GM12801 (cell line): ENCODE data around the gene SGMS1.

Experiments used
- TF ChIP-seq, protein P1 (sequence below): IDR thresholded peaks from one replicate; pipeline ENCODE4 v1.5.1; 2011; ENCODE audit warnings: control low read depth; ENCODE audit not compliant: insufficient read length; ENCODE audit errors: extremely low read depth

SGMS1 gene

GRCh38 chr10:50420196-50420595 is 203.6 kb downstream of the SGMS1 start:
- TF ChIP-seq, protein P1, sequence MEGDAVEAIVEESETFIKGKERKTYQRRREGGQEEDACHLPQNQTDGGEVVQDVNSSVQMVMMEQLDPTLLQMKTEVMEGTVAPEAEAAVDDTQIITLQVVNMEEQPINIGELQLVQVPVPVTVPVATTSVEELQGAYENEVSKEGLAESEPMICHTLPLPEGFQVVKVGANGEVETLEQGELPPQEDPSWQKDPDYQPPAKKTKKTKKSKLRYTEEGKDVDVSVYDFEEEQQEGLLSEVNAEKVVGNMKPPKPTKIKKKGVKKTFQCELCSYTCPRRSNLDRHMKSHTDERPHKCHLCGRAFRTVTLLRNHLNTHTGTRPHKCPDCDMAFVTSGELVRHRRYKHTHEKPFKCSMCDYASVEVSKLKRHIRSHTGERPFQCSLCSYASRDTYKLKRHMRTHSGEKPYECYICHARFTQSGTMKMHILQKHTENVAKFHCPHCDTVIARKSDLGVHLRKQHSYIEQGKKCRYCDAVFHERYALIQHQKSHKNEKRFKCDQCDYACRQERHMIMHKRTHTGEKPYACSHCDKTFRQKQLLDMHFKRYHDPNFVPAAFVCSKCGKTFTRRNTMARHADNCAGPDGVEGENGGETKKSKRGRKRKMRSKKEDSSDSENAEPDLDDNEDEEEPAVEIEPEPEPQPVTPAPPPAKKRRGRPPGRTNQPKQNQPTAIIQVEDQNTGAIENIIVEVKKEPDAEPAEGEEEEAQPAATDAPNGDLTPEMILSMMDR: no peak

DNA sequence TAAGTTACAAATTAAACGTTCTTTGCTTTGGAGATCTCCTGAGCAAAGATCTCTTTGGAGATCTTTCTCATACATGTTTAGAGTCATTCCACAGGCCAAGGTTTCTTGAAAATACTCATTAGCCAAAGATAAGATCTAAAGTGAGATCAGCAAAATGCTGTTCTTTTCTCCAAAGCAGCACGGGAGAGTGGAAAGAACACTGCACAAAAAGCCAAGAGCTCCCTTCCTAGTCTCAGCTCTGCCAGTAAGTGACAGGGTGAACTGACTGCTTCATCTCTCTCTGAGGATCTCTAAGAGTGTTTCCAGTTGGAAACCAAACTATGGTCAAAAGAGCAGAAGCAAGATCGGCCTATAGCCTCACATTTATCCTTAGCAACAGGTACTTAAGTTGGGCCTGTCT is 204.0 kb downstream of the SGMS1 start:
- TF ChIP-seq, protein P1: no peak

DNA sequence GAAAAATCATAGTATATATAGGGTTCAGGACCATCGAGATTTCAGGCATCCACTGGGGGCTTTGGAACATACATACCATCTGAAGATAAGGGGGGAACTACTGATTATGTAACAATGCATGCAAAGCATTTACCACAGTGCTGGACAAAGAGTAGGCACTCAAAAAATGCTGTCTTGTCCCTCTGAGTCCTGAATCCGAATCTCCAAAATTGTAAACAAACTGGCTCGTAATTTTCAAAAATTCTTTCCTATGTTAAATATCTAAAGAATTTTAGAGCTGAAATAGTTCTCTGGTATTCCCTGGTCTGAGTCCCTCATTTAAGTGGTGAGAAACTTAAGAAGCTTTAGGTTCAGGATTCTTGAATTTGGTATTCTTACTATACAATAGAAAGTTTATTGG is 204.7 kb downstream of the SGMS1 start:
- TF ChIP-seq, protein P1: no peak

- TF ChIP-seq, protein P1: no peak
Observed at GRCh38 chr10:50417886-50418830, 205.6 kb downstream of the SGMS1 start.

DNA sequence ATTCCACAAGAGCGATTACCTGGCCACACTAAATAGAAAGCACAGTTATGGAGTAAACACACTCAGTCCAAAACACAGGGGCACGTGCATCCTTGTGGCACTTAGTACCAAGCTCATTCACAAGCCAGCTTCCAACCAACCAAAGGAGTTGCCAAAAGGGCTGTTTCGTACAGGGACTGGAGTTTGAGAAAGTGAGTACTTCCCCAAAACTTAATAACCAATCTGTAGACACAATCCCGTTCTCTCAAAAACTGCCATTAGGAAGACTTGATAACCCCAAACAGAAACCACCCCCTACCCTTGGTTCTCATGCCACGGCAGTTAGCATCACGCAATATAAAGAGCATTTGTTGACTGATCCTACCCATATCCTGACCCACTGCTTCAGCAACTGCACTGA is 206.3 kb downstream of the SGMS1 start:
- TF ChIP-seq, protein P1: no peak

DNA sequence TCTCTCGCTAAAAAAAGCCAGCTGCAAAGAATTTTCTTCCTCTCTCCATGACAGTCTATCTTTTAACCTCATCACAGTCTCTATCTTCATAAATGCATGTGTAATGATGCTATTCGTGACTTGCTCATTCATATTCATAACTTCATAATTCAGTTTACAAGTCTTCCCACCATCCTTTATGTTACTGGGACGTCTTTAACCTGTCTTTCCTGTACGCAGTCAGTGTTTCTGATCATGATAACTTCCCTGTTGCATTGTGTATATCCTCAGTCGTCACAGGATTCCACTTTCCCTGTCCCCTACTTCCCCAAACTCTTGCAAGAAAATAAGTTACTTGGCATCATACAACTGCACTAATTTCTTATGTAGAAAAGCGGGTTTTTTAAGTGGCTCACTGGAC is 206.9 kb downstream of the SGMS1 start:
- TF ChIP-seq, protein P1: no peak

GRCh38 chr10:50416181-50416824 is 207.5 kb downstream of the SGMS1 start:
- TF ChIP-seq, protein P1: no peak
